GM21381 (cell line): Measurements from ENCODE around the gene LRP1.

Source experiments
- ATAC-seq: cut with Tn5 transposase; IDR thresholded peaks from one replicate; pipeline ENCODE4 v1.9.1; 2021; ENCODE audit warnings: mild to moderate bottlenecking, moderate library complexity; ENCODE audit not compliant: unreplicated experiment

Gene LRP1

DNA sequence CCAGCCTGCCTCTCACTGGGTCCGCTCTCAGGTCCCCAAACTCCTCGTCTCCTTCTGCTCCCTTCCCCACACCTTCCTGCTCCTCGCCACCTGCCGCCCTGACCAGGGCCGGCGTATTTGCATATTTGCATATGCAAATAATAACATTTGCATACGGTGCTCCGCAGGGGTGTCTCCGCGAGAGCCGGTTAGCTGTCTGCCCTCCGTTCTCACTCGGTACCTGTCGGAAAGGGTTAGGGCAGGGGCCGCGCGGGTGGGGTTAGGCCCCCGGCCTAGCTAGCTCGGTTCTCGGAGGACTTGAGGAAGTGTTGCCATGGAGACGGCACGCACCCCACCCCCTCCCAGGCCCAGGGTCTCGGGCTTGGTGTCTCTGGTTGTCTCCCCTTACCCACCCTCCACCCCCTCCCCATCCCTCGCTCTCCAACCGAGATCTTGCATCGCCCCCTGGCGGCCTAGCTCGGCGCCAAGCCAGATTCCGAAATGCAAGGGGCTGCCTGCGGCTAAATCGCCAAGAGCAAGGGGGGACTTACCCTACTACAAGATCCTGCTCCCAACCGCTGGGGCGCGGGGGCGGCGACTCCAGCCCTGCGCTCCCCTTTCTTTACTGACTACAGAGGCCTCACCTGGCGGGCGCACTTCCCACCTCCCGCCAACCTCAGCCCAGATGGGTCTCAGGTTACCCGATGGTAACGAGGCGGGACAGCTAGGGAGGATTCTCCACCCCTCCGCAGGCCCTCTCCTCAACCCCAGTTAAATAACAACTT is 114.6 kb downstream of the LRP1 start:
- peak; percentile 26 for ATAC-seq

GRCh38 chr12:57243521-57244311 is 115.4 kb downstream of the LRP1 start:
- ATAC-seq = no peak

DNA sequence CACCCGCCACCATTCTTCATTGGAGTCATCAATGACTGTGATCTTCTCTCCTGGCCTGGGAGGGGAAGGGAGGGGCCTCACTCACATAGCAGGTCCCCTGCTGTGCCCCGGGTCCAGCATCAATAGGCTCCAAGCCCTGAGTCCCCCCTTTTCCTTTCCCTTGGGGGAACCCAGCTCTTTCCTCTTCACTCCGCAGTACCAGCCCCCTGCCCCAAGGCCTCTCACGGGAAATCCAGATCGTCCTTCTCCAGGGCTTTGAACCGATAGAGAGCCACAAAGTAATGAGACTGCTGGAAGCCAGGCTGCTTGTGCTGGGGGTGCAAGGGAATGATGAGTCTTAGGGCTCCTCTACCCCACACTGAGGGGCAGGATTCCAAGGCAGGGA is 116.0 kb downstream of the LRP1 start:
- ATAC-seq = no peak

DNA sequence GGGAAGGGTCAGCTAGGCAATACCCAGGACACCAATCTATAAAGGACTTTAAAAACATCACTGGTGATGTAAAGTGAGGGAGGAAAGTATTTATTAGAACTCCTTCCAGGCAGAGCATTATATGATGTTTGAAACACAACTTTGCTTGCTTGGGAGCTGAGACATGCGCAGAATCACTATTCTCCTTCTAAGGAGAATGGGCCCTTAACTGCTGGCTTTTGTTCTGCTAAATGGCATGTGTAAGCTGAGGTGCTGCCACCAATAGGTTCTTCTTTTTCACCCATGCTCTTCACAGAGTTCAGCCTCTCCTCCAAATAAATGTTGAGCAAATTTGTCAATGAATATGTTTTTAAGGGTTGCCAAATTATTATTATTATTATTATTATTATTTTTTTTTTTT is 118.8 kb downstream of the LRP1 start:
- ATAC-seq = no peak

- ATAC-seq = no peak
Observed at GRCh38 chr12:57248934-57249742, 120.9 kb downstream of the LRP1 start.

DNA sequence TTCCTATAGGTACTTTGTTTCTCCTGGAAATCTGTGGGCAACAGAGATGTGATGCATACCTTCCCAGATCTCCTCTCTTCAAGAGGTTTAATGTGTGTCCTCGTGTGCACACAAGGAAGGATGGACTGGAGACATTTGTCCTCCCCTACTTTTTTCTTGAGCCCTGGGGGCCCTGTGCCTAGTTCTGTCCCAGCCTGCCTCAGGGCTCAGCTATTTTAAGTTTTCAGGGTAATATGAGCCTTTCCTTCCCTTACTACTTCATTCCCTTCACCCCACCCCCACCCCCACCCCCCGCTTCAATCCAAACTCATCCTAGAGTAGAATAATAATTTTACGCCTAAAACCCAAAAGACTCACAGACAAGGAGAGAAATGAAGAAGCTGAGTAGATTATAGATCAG is 122.3 kb downstream of the LRP1 start:
- no peak for ATAC-seq

- no peak for ATAC-seq
Observed at GRCh38 chr12:57250956-57251355, 122.7 kb downstream of the LRP1 start, which contains the start of gene STAC3. TSS of gene STAC3 (minus strand) at chr12:57251187. CDS start at chr12:57249636, 1,551 bp downstream.

GRCh38 chr12:57254506-57255280 is 126.4 kb downstream of the LRP1 start:
- ATAC-seq = no peak

DNA sequence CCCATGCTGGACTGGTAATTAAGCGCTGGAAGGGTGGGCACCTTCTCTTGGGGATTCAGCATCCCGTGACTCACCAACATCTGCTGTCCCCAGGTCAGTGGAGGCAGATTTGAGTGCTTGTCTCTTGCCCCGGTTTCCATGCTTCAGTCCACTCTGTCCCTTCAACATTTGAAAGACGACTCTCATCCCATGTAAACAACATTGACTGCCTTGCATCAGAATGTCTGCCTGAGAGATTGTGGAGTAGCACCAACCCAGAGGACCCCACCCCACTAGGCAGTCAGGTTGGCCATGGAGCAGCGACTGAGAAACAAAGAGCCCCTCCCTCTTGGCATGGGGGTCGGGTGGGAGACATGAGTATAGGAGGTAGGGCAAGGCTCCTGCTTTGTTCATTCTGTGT is 127.6 kb downstream of the LRP1 start:
- ATAC-seq = no peak

DNA sequence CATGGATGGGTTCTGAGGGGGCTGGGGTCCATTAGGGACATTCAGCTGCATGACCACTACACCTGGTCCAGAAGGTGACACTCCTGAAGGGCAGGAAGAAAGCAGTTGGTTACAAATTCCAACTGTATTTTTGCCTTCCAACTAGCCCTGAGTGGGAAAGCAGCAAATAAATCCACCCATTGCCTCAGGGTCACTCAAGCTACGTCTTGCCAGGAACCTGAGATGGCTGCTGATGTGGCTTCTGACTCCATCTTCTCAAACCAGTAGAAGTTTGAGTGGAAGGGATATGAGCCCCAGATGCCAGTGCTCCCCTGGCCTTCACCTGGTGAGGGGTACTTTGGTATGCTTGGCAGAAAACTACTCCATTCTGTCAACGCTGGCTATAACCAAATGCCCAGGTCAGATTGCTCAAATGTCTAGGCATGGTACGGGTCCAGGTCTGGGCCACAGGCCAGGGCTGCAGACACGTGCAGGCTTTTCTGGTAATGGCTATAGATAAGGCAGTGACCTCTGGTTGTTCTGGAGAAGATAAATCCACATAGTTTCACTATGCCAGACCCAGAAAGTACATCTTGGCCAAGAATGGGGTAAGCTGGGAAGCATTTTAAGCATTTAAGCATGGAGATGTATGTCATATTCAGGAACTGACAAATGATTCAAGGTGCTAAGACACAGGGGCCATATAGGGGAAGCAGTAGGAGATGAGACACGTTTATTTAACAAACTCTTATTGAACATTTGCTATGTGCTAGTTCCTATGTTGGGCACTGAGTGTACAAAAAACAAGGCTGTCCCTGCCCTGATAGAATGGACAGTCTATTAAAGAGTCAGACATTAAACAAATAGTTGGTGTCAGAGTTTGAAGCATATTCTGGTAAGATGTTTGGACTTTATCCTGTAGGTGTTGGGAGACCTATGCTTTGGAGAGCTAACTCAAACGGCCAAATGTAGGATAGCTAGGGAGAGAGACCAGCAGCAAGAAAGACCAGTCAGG is 131.0 kb downstream of the LRP1 start:
- ATAC-seq = no peak

DNA sequence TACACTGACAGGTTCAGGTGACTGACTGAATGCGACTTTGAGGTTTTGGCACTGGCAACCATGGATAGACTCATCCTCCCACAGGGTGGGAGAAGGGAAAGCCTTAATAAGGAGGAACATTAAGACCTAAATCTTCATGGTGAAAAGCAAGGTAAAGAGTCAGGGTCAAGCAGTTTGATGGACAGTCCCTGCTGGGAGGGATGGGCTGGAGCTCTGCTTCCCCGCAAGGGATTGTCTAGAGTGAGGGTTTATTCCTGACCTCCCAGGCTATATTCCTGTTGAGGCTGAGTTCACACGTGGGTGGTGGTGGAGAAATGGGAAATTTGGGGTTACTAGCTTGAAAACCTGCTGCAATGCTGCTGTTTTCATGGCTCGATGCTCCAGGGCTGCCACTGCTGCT is 132.1 kb downstream of the LRP1 start:
- ATAC-seq = no peak

GRCh38 chr12:57261428-57261865 is 133.2 kb downstream of the LRP1 start:
- ATAC-seq = no peak

DNA sequence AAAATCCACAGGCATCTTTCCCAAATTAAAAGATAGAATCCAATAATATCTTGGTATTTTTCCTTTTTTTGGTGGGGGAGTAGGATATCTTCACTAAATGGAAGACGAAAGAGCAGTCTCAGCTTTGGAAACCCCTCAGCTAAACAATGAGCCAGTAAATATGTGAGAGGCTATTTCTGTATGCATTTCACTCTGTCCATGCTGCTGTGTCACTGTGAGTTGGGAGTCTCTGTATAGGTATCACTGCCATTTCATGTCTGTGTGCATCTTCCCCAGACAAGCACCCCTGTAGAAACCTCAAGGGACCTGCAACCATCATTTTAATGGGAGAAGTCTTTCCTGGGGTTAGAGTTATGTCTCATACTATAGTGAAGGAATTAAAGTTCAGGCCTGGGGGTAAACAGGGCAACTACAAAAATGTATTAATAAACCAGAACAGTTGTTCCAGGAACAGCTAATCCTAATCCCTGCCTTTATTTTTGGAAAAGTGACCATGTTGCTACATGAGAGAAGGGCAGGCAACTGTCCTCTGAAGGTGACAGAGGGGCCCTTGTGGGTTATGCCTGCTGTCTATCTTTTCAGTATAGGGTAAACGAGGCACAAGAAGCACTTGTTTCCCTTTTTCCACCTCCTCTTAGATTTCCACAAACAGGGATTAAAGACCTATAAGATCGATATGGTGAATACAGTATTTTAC is 134.0 kb downstream of the LRP1 start:
- no peak for ATAC-seq
